IMR-90 (cell line): ENCODE measurements around the gene ZSCAN30. TPM values are rescaled to one million over a fixed set of nuclear protein-coding genes. Genes with fewer than 3 reads are reported as not detected.

ENCODE experiments used
- ATAC-seq: fragments of 200-7000 bp; cut with Tn5 transposase; 2 replicates; pipeline ENCODE4 v1.9.1; 2020; ENCODE audit warnings: low read depth, mild to moderate bottlenecking, moderate library complexity
- BruUV-seq: library from RNA; stranded (reverse); fragments of 400-500 nt; replicated peaks from 2 replicates; lab custom pipeline; 2021; lab: Mats Ljungman, UMichigan
- CTCF ChIA-PET: fragments of 300-600 bp; formaldehyde crosslinking; extraction: SDS; loops from one replicate; lab custom pipeline; 2021; ENCODE audit warnings: antibody characterized with exemption; lab: Yijun Ruan, JAX
- POLR2A ChIA-PET: fragments of 300-600 bp; sonication (Branson Sonifier 250); formaldehyde crosslinking; loops from one replicate; lab custom pipeline; 2022; ENCODE audit warnings: antibody characterized with exemption; ENCODE audit not compliant: unreplicated experiment; lab: Charles Lee
- DNase-seq: peaks from one replicate; pipeline ENCODE4 v3.0.0; 2013
- H2AFZ ChIP-seq: replicated peaks from 2 replicates; pipeline ENCODE3; 2013; ENCODE audit warnings: low read length, mild to moderate bottlenecking; ENCODE audit not compliant: poor library complexity
- H2AK5ac ChIP-seq: 2 replicates; pipeline ENCODE4 v1.6.1; 2013; ENCODE audit warnings: low read depth, low read length, inconsistent platforms
- H2AK9ac ChIP-seq: replicated peaks from 2 replicates; pipeline ENCODE3; 2013; ENCODE audit warnings: mild to moderate bottlenecking, low read depth, low read length, moderate library complexity; ENCODE audit not compliant: poor library complexity
- H2BK120ac ChIP-seq: 2 replicates; pipeline ENCODE4 v1.6.1; 2013; ENCODE audit warnings: low read depth, low read length, inconsistent platforms
- H2BK15ac ChIP-seq: 3 replicates; pipeline ENCODE4 v1.6.1; 2013; ENCODE audit warnings: low read depth, low read length, inconsistent platforms
- H2BK20ac ChIP-seq: 2 replicates; pipeline ENCODE4 v1.6.1; 2013; ENCODE audit warnings: low read depth, mild to moderate bottlenecking, inconsistent platforms, low read length, moderate library complexity
- H2BK5ac ChIP-seq: 2 replicates; pipeline ENCODE4 v1.6.1; 2013; ENCODE audit warnings: mild to moderate bottlenecking, low read depth, low read length, inconsistent platforms; ENCODE audit not compliant: poor library complexity, severe bottlenecking
- H3K14ac ChIP-seq: replicated peaks from 2 replicates; pipeline ENCODE4 v1.6.1; 2013; ENCODE audit warnings: low read depth, low read length, inconsistent platforms
- H3K18ac ChIP-seq: 2 replicates; pipeline ENCODE4 v1.6.1; 2013; ENCODE audit warnings: low read depth, low read length, control low read depth
- H3K23ac ChIP-seq: 2 replicates; pipeline ENCODE4 v1.6.1; 2013; ENCODE audit warnings: low read depth, low read length, inconsistent platforms
- H3K27ac ChIP-seq: 2 replicates; pipeline ENCODE4 v1.5.1; 2013; ENCODE audit warnings: mild to moderate bottlenecking, control low read depth, low read length; ENCODE audit not compliant: insufficient read depth
- H3K27me3 ChIP-seq: 2 replicates; pipeline ENCODE4 v1.6.1; 2013; ENCODE audit warnings: low read length; ENCODE audit not compliant: control insufficient read depth, insufficient read depth
- H3K36me3 ChIP-seq: 2 replicates; pipeline ENCODE4 v1.6.1; 2013; ENCODE audit warnings: low read length, mixed read lengths; ENCODE audit not compliant: control insufficient read depth, insufficient read depth
- H3K4ac ChIP-seq: 2 replicates; pipeline ENCODE4 v1.6.1; 2013; ENCODE audit warnings: low read depth, low read length, inconsistent platforms
- H3K4me1 ChIP-seq: 2 replicates; pipeline ENCODE4 v1.6.1; 2013; ENCODE audit warnings: low read length, mixed read lengths; ENCODE audit not compliant: control insufficient read depth, insufficient read depth
- H3K4me2 ChIP-seq: 2 replicates; pipeline ENCODE4 v1.6.1; 2013; ENCODE audit warnings: low read depth, mild to moderate bottlenecking, control low read depth, low read length, moderate library complexity
- H3K4me3 ChIP-seq: 2 replicates; pipeline ENCODE4 v1.5.1; 2013; ENCODE audit warnings: low read depth, mild to moderate bottlenecking, control low read depth, low read length, moderate library complexity; ENCODE audit not compliant: insufficient read depth
- H3K56ac ChIP-seq: 2 replicates; pipeline ENCODE4 v1.6.1; 2013; ENCODE audit warnings: low read length, inconsistent platforms; ENCODE audit not compliant: insufficient read depth; ENCODE audit errors: extremely low read depth
- H3K79me1 ChIP-seq, 2 experiments: 2 replicates each; pipeline ENCODE4 v1.6.1; 2013; ENCODE audit warnings: low read length in 2 of 2, inconsistent platforms in 1 of 2, low read depth in 1 of 2
- H3K9ac ChIP-seq: 2 replicates; pipeline ENCODE4 v1.6.1; 2013; ENCODE audit warnings: low read depth, low read length, control low read depth
- H3K9me1 ChIP-seq: 2 replicates; pipeline ENCODE4 v1.6.1; 2013; ENCODE audit warnings: low read length, inconsistent platforms; ENCODE audit not compliant: insufficient read depth
- H3K9me3 ChIP-seq: 2 replicates; pipeline ENCODE4 v1.6.1; 2013; ENCODE audit warnings: low read length; ENCODE audit not compliant: control insufficient read depth, insufficient read depth
- H4K20me1 ChIP-seq: 2 replicates; pipeline ENCODE4 v1.6.1; 2013; ENCODE audit warnings: low read length, inconsistent platforms; ENCODE audit not compliant: insufficient read depth
- H4K5ac ChIP-seq: 2 replicates; pipeline ENCODE4 v1.6.1; 2013; ENCODE audit warnings: mild to moderate bottlenecking, low read depth, low read length, control low read depth
- H4K8ac ChIP-seq, 2 experiments: 2 replicates each; pipeline ENCODE4 v1.6.1; 2013; ENCODE audit warnings: low read depth in 2 of 2, low read length in 2 of 2, control low read depth in 1 of 2, inconsistent platforms in 1 of 2
- H4K91ac ChIP-seq: 2 replicates; pipeline ENCODE4 v1.6.1; 2013; ENCODE audit warnings: low read depth, low read length, inconsistent platforms; ENCODE audit not compliant: insufficient read depth
- BHLHE40 ChIP-seq: fragments of 150-350 bp; IDR thresholded peaks from 2 replicates; pipeline ENCODE4 v1.6.1; 2016; ENCODE audit warnings: mild to moderate bottlenecking, low read depth, low read length
- CHD1 ChIP-seq: IDR thresholded peaks from 2 replicates; pipeline ENCODE4 v1.6.1; 2012; ENCODE audit warnings: low read depth, low read length, improper control_type of control experiment
- CTCF ChIP-seq: conservative IDR thresholded peaks from 2 replicates; pipeline ENCODE4 v1.5.1; 2012; ENCODE audit warnings: mild to moderate bottlenecking, low read depth, low read length, improper control_type of control experiment
- ELK1 ChIP-seq: fragments of 150-350 bp; IDR thresholded peaks from 2 replicates; pipeline ENCODE4 v1.6.1; 2016; ENCODE audit warnings: low read depth, mild to moderate bottlenecking, low read length, moderate library complexity, borderline replicate concordance
- FOS ChIP-seq: fragments of 150-350 bp; IDR thresholded peaks from 2 replicates; pipeline ENCODE4 v1.6.1; 2016; ENCODE audit warnings: low read depth, low read length
- MAFK ChIP-seq: IDR thresholded peaks from 2 replicates; pipeline ENCODE4 v1.6.1; 2012; ENCODE audit warnings: low read depth, low read length, improper control_type of control experiment
- MAZ ChIP-seq: IDR thresholded peaks from 2 replicates; pipeline ENCODE4 v1.6.1; 2012; ENCODE audit warnings: low read depth, mild to moderate bottlenecking, low read length, improper control_type of control experiment, moderate library complexity, borderline replicate concordance
- POLR2A ChIP-seq: IDR thresholded peaks from 2 replicates; pipeline ENCODE4 v1.6.1; 2012; ENCODE audit warnings: mild to moderate bottlenecking, low read depth, low read length
- RCOR1 ChIP-seq: IDR thresholded peaks from 2 replicates; pipeline ENCODE4 v1.6.1; 2012; ENCODE audit warnings: mild to moderate bottlenecking, low read length, improper control_type of control experiment; ENCODE audit not compliant: insufficient replicate concordance
- RFX5 ChIP-seq: IDR thresholded peaks from 2 replicates; pipeline ENCODE4 v1.8.0; 2012; ENCODE audit warnings: low read depth, mild to moderate bottlenecking, low read length, moderate library complexity
- SMC3 ChIP-seq: fragments of 150-350 bp; IDR thresholded peaks from 2 replicates; pipeline ENCODE4 v1.6.1; 2016; ENCODE audit warnings: low read depth, mild to moderate bottlenecking, antibody characterized with exemption, low read length, moderate library complexity
- USF2 ChIP-seq: fragments of 150-350 bp; IDR thresholded peaks from 2 replicates; pipeline ENCODE4 v1.6.1; 2017; ENCODE audit warnings: mild to moderate bottlenecking, antibody characterized with exemption, low read length, low read depth
- WGBS, 2 experiments: methylation state at CpG; one replicate each; pipeline versions ENCODE4 v1.1.5 to v1.1.7; 2013; ENCODE audit warnings: missing lambda C conversion rate in 2 of 2; ENCODE audit not compliant: insufficient read length in 1 of 2; ENCODE audit errors: extremely low coverage in 2 of 2; 5-methylcytosine and 5-hydroxymethylcytosine counted together
- dilution Hi-C: fragments of 300-500 bp; cut with HindIII; formaldehyde crosslinking; loops from one replicate; pipeline ENCODE4 v1.14.3; 2018; ENCODE audit warnings: low sequenced_read_pairs; ENCODE audit not compliant: unreplicated experiment
- in situ Hi-C: fragments of 300-500 bp; cut with MboI; formaldehyde crosslinking; loops from 3 replicates; pipeline ENCODE4 v1.14.3; 2019; ENCODE audit warnings: low sequenced_read_pairs, inconsistent platforms, mixed read lengths
- intact Hi-C: fragments of 100-400 bp; cut with micrococcal nuclease; formaldehyde crosslinking; loops from 2 replicates; pipeline ENCODE4 v1.10.0; 2022
- polyA plus RNA-seq, 3 experiments: library from polyadenylated mRNA; depleted of rRNA; stranded (reverse); fragments of >200 nt; gene quantifications; 2 replicates each; pipeline ENCODE4 v1.2.3, GENCODE V29; 2012; ENCODE audit warnings: low replicate concordance in 1 of 3
- total RNA-seq: library from RNA; depleted of rRNA; stranded (reverse); fragments of >200 nt; gene quantifications from 2 replicates; pipeline ENCODE4 v1.2.3, GENCODE V29; 2012

Gene ZSCAN30
- total and polyA plus RNA-seq, 2 of the 4 experiments (the other 2 are of a cell fraction): 9.9 to 17.7 TPM

- intact Hi-C loops: no loop called here
- Histone ChIP-seq H3K14ac (no peak overlapping the region), H3K23ac (no peak overlapping the region), H2BK20ac (no peak overlapping the region), H3K9me3 (0 out of 2 replicates have a peak, but pooled peaks cover 4% of the 10 kb centered on the region), H3K4me3 (no peak overlapping the region), H2AFZ (no peak overlapping the region), H3K4ac (no peak overlapping the region; the same call in 1 of the 2 replicates), H3K56ac (no peak overlapping the region), H4K8ac (no peak overlapping the region), H3K27me3 (no peaks in the 10 kb centered on the region), H4K5ac (no peak overlapping the region), H3K9me1 (peaks cover 4% of the 10 kb centered on the region; the same call in 1 of the 2 replicates), H2BK120ac (0 out of 2 replicates have a peak overlapping the region, but pooled peaks have one; percentile 30), H2BK5ac (peak overlapping the region; percentile 5), H3K27ac (no peak overlapping the region), H3K9ac (no peak overlapping the region), H2AK5ac (0 out of 2 replicates have a peak overlapping the region, but pooled peaks have one; percentile 33), H3K18ac (no peak overlapping the region), H2AK9ac (no peak overlapping the region), H4K91ac (no peak overlapping the region; the same call in 1 of the 2 replicates), H2BK15ac (no peak overlapping the region), H3K36me3 (no peaks in the 10 kb centered on the region), H3K79me1 (no peaks in the 10 kb centered on the region; a peak in 1 of 4 replicates), H3K4me1 (peaks cover 2% of the 10 kb centered on the region; the same call in 1 of the 2 replicates), H4K20me1 (no peaks in the 10 kb centered on the region), H3K4me2 (no peak overlapping the region)
- TF ChIP-seq BHLHE40 (no peak), MAFK (no peak), CHD1 (no peak), POLR2A (no peak), RFX5 (no peak), MAZ (no peak), FOS (no peak), CTCF (no peak), SMC3 (no peak), ELK1 (no peak), RCOR1 (no peak), USF2 (no peak)
- in situ Hi-C loops: no loop called here
- ChIA-PET POLR2A (no interaction called here), CTCF (no interaction called here)
- dilution Hi-C loops: no loop called here
- BruUV-seq: no TSS peak
- WGBS, 2 experiments: no CpG with 5 or more reads among the region's 3 CpGs
- ATAC-seq (no peak), DNase-seq (no peak)
These were observed 36.8 kb upstream of the ZSCAN30 start for GRCh38 chr18:35326695-35327387.
